Measurements from ENCODE around the gene TLN1.

TLN1 gene

DNA sequence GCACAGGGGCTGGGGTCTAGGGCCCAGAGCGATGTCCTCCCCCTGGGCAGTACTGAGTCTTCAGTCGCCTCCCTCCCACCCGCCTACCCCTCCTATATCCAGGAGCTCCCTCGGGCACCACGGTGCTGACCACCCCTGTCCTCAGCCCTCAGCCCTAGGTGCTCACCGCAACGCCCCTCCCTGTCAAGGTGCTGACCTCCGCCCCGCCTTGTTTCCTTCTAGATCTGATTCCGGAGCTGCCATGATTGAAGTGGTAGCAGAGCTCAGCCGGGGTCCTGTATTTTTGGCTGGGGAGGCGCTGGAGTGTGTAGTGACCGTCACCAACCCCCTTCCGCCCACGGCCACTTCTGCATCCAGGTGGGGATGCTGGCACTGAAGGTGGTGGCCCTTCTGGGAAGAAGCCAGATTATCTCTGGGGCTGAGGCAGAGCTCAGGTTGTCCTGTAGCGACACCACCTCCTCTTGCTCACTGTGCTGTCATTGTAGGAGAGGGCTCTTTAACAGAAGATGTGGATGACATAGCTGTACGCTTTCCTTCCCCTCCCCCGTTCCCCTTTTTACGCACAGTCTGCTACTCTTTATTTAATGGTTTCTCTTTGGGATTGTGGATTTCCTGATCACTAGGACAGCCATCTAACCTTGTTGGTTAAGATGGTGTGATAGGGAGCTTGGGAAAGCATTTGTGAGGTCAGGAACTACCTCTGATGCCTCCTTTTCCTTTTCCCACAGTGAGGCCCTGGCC is 17.7 kb upstream of the TLN1 start:
- no peak for DNase-seq

DNA sequence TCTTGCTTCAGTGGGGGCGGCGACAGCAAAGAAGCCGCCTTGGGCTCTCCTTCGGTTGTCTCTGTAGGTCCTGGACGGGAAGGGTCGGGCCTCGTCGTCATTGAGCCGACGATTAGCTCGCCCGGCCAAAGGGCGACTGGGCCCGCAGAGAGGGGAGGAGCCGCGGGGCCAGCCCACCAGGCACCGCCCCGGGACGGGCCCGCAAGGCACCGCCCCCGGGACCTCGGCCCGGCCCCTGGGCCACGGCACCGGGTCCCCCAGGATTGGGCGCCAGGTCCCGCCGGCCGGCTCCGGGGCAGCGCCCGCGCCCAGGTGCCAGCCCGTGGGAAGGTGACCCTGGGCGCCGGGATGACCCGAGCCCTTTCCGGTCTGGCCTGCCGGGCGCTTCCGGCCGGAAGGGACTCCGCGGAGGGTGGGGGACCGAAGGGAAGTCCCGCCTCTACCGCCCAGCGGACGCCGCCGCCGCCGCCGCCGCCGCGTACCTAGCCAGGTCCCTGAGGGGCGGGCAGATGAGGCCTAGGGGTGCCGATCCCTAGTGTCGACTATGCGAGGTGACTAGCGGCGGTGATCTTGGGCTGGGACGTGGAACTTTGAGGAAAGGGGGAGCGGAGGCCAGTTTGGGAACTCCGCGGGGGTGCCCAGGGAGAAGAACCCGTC is 17.0 kb upstream of the TLN1 start, which contains the start of the genes GBA2 and RGP1:
Gene GBA2, minus strand, starts transcription at position 371 of the 657 bp plus-strand sequence. CDS start 524 bp downstream, outside the sequence.
Gene RGP1, plus strand, starts transcription at position 430 of the 657 bp plus-strand sequence. CDS start 469 bp downstream, outside the sequence.
- DNase-seq = no peak

- DNase-seq = no peak
Measured at GRCh38 chr9:35748242-35748857, 16.4 kb upstream of the TLN1 start.

DNA sequence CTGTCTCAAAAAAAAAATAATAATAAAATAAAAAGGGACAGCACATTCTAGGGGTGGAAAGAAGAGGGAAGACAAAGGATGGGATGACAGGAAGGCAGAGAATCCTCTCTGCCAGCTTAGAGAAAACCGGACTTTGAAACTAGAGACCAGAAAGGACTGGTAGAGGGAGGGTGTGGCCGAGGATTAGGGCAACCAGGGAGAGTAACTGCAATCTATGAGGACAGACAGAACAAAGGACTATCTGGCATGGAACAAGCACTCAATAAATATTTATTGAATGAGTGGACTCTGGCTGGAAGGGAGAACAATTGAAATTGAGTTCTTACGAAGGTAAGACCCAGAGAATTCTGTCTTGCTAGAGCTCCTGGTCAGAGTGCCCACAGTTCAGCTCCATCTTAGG is 14.6 kb upstream of the TLN1 start:
- DNase-seq = no peak

GRCh38 chr9:35745569-35745968 is 13.6 kb upstream of the TLN1 start:
- DNase-seq = no peak

DNA sequence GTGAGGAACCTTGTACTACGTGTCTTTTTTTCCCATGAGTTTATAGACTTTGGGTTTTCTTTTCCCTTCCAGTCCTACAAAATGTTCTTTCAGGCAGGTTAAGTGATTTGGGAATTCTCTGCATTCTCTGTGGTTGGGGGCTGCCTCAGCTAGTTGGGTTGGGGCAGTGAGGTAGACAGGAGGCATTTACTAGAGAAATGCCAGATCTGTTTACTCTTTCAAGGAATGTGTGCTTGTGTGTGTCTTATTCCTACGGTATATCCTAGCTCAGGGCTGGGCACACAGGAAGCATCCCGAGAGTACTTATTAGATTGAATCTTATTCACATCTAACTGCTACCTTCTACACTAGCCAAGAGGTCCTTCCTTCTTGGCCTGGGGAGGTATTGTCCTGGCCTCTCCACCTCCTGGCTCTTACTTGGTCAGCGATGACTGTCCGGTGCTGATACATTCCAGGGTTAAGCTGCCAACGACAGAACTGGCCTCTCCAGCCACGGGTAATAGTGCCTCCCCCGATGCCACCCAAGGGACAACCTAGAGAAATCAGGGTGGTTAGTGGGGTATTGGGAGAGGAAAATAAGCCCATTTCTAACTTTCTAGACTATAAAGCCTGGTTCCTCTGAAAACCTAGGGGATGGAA is 12.0 kb upstream of the TLN1 start:
- DNase-seq = no peak

DNA sequence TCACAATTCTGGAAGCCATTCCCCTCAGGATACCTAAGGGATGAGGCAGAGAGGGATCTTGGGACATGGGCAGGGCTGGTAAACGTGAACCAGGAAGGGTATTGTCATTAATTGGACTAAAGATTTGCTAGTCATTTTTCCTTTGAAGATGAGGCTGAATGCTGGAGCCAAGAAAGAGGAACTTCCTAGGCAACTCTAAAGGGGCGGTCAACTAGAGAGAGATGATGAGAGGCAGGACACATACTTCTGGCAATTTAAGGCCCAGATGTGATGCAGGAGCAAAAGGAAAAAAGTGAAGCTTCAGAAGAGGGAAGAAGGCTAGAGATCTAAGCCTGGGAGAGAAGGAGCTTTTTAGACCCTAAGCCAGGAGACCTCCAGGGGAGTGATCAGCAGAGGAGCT is 11.5 kb upstream of the TLN1 start:
- no peak for DNase-seq

- no peak for DNase-seq
Measured at GRCh38 chr9:35741740-35742139, 9.7 kb upstream of the TLN1 start.

- DNase-seq = no peak
Measured at GRCh38 chr9:35740243-35740642, 8.2 kb upstream of the TLN1 start.

GRCh38 chr9:35738924-35739323 is 6.9 kb upstream of the TLN1 start:
- no peak for DNase-seq

GRCh38 chr9:35738186-35738585 is 6.2 kb upstream of the TLN1 start:
- DNase-seq = no peak

DNA sequence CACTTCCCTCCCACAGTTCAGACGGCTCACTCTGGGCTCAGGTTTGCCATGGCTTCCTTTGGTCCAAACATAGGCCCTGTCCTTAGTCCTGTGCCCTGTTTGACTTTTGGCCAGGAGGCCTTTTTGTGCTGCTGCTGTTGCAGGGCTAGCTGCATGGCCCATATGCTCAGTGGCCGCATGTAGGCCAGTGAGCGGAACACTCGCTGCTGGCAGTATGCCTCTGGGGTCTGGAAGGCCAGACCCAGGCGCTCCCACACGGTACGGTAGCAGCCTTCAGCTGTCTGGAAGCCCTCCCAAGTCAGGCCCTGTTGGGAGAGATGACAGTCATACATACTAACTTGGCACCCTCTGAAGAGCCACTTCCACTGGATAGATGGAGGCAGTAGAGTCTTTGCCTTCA is 5.1 kb upstream of the TLN1 start:
- DNase-seq = no peak

DNA sequence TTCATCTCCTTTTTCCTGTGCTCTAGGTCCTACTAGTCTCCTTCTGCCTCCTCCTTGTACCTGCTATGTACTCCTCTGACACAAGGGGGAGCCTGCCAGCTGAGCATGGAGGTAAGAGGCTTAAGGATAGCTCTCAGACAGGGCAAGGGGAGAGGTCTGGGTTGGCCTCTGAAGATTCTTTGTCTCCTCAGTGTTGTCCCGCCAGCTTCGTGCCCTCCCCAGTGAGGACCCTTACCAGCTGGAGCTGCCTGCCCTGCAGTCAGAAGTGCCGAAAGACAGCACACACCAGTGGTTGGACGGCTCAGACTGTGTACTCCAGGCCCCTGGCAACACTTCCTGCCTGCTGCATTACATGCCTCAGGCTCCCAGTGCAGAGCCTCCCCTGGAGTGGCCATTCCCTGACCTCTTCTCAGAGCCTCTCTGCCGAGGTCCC is 4.2 kb upstream of the TLN1 start:
- no peak for DNase-seq

DNA sequence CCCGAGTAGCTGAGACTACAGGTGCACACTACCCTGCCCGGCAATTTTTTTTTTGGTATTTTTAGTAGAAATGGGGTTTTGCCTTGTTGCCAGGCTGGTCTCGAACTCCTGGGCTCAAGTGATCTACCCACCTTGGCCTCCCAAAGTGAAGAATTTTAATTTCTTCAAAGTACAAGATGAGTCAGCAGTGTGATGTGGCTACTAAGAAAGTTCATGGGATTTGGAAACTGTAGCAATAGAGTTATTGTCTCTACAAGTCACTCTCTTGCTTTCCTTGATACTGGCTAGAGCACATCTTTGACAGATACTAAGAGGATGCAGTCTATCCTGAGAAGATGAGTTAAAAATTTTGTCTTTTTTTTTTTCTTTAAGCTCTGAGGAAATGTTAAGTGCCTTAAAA is 2.1 kb upstream of the TLN1 start:
- no peak for DNase-seq

GRCh38 chr9:35732800-35733541 is 976 bp upstream of the TLN1 start:
- no peak for DNase-seq

DNA sequence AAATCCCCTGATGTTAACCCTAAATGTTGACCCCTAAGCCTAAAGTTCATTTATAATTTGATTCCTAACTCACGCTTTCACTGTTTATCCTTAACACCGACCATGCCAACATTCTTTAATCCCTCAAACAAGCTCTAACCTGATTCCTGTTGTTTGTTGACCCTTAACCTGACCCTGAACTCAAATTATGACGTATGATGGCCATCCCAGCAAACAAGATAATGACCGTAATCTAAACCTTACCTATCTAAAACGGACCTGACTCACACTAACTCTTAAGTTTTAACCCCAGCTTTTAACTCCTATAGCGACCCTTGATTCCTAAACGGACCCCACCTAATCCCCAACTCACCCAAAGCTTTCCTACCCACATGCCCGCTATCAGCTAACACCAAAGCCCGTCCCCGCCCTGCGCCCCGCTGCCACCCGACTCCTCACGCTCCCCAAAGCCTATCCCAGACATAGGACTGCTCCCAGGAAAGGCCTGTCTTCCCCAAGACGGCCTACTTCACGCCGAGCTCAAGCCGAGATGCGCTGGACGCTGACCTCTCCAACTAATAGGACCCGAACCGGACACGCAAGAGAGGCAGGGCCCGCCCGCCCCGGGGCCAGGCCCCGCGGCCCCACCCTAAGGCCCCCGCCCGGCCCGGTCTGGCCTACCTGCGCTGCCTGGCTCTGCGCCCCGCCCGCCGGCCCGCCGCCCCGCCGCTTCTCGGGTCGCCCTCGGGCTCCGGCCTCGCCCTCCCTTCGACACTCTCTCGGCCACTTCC is 395 bp downstream of the TLN1 start:
- no peak for DNase-seq

DNA sequence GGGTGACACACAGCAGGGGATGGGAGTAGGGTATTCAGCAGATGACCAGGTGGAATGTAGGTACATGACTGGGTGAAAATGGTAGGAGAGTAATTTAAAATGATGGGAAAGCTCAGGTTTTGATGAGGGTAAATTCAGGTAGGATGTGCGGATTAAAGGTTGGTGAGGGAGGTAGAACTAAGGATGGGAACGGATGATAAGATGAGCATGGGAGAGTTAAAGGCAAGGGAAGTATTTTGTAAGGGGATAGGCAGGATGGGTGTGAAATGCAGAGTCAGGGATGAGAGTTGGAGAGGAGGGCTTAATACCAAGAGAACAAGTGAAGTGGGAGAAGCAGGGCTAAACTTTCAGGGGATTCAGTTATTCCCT is 1.5 kb downstream of the TLN1 start:
- no peak for DNase-seq

DNA sequence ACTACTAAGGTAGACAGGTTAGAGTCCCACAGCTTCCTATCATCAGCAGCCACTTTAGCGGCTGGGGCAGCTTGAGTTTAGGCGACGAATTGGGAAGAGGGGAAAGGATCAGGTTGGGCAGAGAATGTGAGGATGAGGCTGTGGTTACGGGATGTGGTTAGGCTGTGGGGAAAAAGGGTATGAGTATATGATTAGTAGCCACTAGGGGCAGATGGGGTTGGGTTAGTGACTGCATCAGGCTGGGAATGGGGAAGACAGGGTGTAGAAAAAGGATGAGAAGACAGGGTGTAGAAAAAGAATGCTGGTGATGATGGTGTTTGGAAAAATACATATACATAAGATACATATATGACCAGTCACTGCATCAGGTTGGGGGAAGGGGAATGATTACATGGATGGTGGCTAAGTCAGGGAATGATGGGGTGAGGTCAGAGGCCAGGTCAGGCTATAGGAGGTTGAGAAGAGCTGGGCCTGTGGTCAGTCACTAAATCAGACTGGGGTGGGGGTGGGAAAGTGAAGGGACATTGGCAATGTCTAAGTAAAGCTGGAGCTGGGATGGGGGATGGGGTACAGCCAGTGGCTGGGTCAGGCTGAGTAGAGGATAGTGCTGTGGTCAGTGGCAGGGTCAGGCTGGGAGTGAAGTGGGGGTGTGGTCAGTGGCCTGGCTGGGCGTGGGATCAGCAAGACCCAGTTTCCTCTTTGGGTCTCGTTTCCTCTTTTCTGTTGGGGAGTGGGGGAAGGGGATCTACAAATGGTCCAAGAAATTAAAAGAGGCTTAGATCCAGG is 2.1 kb downstream of the TLN1 start:
- no peak for DNase-seq

DNA sequence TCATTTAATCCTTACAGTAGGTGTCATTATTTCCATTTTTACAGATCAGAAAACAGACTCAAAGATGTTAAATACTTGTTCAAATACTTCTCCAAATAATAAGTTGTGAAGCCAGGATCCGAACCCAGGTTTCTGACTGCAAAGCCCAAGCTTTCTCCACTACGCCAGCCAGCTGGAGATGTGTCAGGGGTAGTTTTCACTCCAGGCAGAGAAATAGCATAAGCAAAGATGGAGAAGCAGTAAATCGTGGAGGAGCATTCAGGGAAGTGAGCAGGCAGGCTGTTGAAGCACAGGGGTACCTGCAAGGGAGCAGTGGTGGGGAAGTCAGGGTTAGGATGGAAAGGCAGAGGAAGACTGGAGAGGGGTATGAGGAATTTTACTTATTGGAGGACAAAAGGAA is 2.9 kb downstream of the TLN1 start:
- no peak for DNase-seq

GRCh38 chr9:35728041-35728971 is 3.7 kb downstream of the TLN1 start:
- DNase-seq = no peak
